ENCODE data around the gene CDK11A. TPM values are rescaled to one million over a fixed set of nuclear protein-coding genes. Genes with fewer than 3 reads are reported as not detected.
"Not testable (repeated sequence)": the region's sequence is repeated elsewhere in the genome, so short reads cannot be mapped to it uniquely, and the experiment has no call there.

The CDK11A gene
- polyA plus RNA-seq, 1 donor (not counting 4 experiments of a cell fraction or from before 2014, with no cell fraction given): 3.5 TPM

DNA sequence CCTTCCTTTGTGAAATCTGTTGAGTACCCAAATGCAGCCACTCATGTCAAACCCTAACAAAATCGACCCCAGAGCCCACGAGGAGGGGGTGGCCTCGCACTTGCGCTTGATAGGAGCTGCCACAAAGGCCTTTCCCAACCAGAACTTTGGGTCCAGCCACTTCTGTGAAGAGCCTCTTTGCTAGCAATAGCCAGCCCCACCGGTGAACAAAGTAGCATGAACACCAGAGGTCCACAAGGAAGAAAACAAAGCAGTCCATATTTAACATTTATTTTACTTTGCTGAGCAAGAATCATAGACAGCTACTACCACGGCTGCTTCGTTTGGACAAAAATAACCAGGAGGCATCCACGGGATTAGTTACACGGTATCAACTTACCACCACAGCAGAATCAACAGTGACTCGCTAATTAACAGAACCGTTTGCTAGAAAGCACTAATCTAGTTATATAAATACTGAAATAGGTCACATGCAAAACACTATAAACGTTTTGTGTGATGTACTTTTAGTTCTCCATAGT, 3.0 kb upstream of the CDK11A start:
- H3K4me1 ChIP-seq (ENCODE audit: control insufficient read depth, extremely low read depth, insufficient read depth, low read length); H3K9me3 ChIP-seq (ENCODE audit: control insufficient read depth, low read depth, low read length); H3K36me3 ChIP-seq (ENCODE audit: control insufficient read depth in 2 of 2, extremely low read depth in 1 of 2, insufficient read depth in 2 of 2, low read length in 2 of 2); dilution Hi-C loops (cut with MboI; ENCODE audit: extremely low pct_ligation_motif_present, low sequenced_read_pairs); H3K27ac ChIP-seq (ENCODE audit: control insufficient read depth, insufficient read depth, low read length); H3K27me3 ChIP-seq (ENCODE audit: control insufficient read depth, extremely low read depth, insufficient read depth, low read length); H3K4me3 ChIP-seq (ENCODE audit: control insufficient read depth in 2 of 3, extremely low read depth in 1 of 3, insufficient read depth in 2 of 3, low read depth in 1 of 3, low read length in 3 of 3); H3K79me2 ChIP-seq (ENCODE audit: control insufficient read depth, insufficient read depth, low read length); H4K20me1 ChIP-seq (ENCODE audit: control insufficient read depth, extremely low read depth, insufficient read depth, low read length); FAIRE-seq; DNase-seq (ENCODE audit: low read depth, low spot score); H3K9me1 ChIP-seq (ENCODE audit: control insufficient read depth, extremely low read depth, insufficient read depth, low read length); H2AFZ ChIP-seq (ENCODE audit: control insufficient read depth, low read length); H3K4me2 ChIP-seq (ENCODE audit: control insufficient read depth, extremely low read depth, insufficient read depth, low read depth, low read length); H3K9ac ChIP-seq (ENCODE audit: control insufficient read depth, extremely low read depth, insufficient read depth, low read length): not testable (repeated sequence)

DNA sequence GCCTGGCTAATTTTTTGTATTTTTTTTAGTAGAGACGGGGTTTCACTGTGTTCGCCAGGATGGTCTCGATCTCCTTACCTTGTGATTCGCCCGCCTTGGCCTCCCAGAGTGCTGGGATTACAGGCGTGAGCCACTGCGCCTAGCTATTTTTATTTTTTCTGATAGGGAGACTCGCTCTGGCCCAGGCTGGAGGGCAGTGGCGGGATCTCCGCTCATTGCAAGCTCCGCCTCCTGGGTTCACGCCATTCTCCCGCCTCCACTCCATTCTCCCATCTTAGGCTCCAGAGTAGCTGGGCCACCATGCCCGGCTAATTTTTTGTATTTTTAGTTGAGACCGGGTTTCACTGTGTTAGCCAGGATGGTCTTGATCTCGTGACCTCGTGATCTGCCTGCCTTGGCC, 1.9 kb upstream of the CDK11A start:
- H4K20me1 ChIP-seq (ENCODE audit: control insufficient read depth, extremely low read depth, insufficient read depth, low read length); H3K4me3 ChIP-seq (ENCODE audit: control insufficient read depth in 2 of 3, extremely low read depth in 1 of 3, insufficient read depth in 2 of 3, low read depth in 1 of 3, low read length in 3 of 3); H3K4me2 ChIP-seq (ENCODE audit: control insufficient read depth, extremely low read depth, insufficient read depth, low read depth, low read length); DNase-seq (ENCODE audit: low read depth, low spot score); H2AFZ ChIP-seq (ENCODE audit: control insufficient read depth, low read length); H3K9ac ChIP-seq (ENCODE audit: control insufficient read depth, extremely low read depth, insufficient read depth, low read length); H3K27ac ChIP-seq (ENCODE audit: control insufficient read depth, insufficient read depth, low read length); H3K36me3 ChIP-seq (ENCODE audit: control insufficient read depth in 2 of 2, extremely low read depth in 1 of 2, insufficient read depth in 2 of 2, low read length in 2 of 2); H3K9me3 ChIP-seq (ENCODE audit: control insufficient read depth, low read depth, low read length); H3K27me3 ChIP-seq (ENCODE audit: control insufficient read depth, extremely low read depth, insufficient read depth, low read length); H3K9me1 ChIP-seq (ENCODE audit: control insufficient read depth, extremely low read depth, insufficient read depth, low read length); FAIRE-seq; H3K4me1 ChIP-seq (ENCODE audit: control insufficient read depth, extremely low read depth, insufficient read depth, low read length); dilution Hi-C loops (cut with MboI; ENCODE audit: extremely low pct_ligation_motif_present, low sequenced_read_pairs): not testable (repeated sequence)
- H3K79me2 ChIP-seq (ENCODE audit: control insufficient read depth, insufficient read depth, low read length): peaks cover 10% of the 10 kb centered on the region

DNA sequence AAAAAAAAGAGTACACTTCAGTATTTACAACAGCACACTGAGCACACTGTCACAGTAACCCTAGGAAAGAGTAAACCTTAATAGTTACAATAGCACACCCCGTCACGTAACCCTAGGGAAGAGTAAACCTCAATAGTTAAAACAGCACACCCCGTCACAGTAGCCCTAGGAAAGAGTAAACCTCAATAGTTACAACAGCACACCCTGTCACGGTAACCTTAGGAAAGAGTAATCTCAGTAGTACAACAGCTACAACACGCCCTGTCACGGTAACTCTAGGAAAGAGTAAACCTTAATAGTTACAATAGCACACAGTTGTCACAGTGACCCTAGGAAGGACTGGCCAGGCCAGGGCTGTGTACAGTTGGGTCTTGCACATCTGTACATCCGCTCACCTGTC, 3.0 kb downstream of the CDK11A start:
- Histone ChIP-seq H3K9me1 (ENCODE audit: control insufficient read depth, extremely low read depth, insufficient read depth, low read length) (no peaks in the 10 kb centered on the region), H3K27me3 (ENCODE audit: control insufficient read depth, extremely low read depth, insufficient read depth, low read length) (no peaks in the 10 kb centered on the region), H3K9me3 (ENCODE audit: control insufficient read depth, low read depth, low read length) (no peaks in the 10 kb centered on the region), H2AFZ (ENCODE audit: control insufficient read depth, low read length) (no peak overlapping the region), H3K4me3 (ENCODE audit: control insufficient read depth in 2 of 3, extremely low read depth in 1 of 3, insufficient read depth in 2 of 3, low read depth in 1 of 3, low read length in 3 of 3) (no peak overlapping the region), H4K20me1 (ENCODE audit: control insufficient read depth, extremely low read depth, insufficient read depth, low read length) (no peaks in the 10 kb centered on the region), H3K4me2 (ENCODE audit: control insufficient read depth, extremely low read depth, insufficient read depth, low read depth, low read length) (no peak overlapping the region), H3K4me1 (ENCODE audit: control insufficient read depth, extremely low read depth, insufficient read depth, low read length) (no peaks in the 10 kb centered on the region), H3K27ac (ENCODE audit: control insufficient read depth, insufficient read depth, low read length) (no peak overlapping the region), H3K79me2 (ENCODE audit: control insufficient read depth, insufficient read depth, low read length) (peaks cover 15% of the 10 kb centered on the region), H3K9ac (ENCODE audit: control insufficient read depth, extremely low read depth, insufficient read depth, low read length) (no peak overlapping the region), H3K36me3 (ENCODE audit: control insufficient read depth in 2 of 2, extremely low read depth in 1 of 2, insufficient read depth in 2 of 2, low read length in 2 of 2) (peaks cover 13 to 19% of the 10 kb centered on the region in 2 experiments)
- no peak for FAIRE-seq
- no peak for DNase-seq (ENCODE audit: low read depth, low spot score)
- TF ChIP-seq, protein P1, sequence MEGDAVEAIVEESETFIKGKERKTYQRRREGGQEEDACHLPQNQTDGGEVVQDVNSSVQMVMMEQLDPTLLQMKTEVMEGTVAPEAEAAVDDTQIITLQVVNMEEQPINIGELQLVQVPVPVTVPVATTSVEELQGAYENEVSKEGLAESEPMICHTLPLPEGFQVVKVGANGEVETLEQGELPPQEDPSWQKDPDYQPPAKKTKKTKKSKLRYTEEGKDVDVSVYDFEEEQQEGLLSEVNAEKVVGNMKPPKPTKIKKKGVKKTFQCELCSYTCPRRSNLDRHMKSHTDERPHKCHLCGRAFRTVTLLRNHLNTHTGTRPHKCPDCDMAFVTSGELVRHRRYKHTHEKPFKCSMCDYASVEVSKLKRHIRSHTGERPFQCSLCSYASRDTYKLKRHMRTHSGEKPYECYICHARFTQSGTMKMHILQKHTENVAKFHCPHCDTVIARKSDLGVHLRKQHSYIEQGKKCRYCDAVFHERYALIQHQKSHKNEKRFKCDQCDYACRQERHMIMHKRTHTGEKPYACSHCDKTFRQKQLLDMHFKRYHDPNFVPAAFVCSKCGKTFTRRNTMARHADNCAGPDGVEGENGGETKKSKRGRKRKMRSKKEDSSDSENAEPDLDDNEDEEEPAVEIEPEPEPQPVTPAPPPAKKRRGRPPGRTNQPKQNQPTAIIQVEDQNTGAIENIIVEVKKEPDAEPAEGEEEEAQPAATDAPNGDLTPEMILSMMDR (optimal IDR thresholded peaks at IDR 0.05 in 1 of 3, IDR thresholded peaks at IDR 0.05 in 1 of 3, conservative IDR thresholded peaks at IDR 0.05 in 1 of 3; ENCODE audit: extremely low read depth in 1 of 3, insufficient read depth in 2 of 3, low read length in 3 of 3): no peak
- no peak for TF ChIP-seq EZH2 (IDR thresholded peaks at IDR 0.05; ENCODE audit: low read length)
- dilution Hi-C loops (cut with MboI; ENCODE audit: extremely low pct_ligation_motif_present, low sequenced_read_pairs): no loop called here

DNA sequence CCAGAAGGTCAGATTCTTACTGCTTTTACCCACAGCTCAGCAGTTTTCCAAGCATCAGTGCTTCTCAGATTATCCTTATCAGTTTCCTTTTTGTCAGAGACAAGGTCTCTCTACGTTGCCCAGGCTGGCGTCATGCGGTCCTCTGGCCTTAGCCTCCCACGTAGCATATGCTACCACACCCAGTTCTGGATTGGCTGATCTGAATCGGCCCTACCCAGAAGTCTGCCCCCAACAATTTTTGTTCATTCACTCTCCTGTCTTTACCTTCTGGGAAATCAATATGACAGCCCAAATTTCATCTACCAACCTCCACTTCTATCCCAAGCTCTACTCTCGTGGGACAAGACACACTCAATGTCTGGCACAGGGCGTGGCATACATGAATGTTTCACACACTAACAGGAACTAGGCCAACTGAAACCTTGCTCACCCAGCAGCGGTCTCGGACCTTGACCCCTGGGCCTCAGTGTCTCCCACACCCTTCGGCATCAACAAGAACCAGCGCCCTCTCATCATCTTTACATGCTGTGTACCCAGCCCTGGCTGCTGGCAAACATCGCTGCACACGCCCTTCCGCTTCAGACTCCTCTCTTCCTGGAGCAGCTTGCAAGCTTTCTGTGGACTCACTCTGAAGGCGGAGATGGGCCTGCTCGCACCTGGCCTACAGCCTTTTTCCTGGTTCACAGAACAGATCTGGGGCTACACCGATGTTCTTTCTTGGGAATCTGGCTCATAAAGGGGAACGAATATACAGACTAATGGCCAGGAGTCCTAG, 8.9 kb downstream of the CDK11A start:
- H3K4me3 ChIP-seq (ENCODE audit: control insufficient read depth in 2 of 3, extremely low read depth in 1 of 3, insufficient read depth in 2 of 3, low read depth in 1 of 3, low read length in 3 of 3); H3K4me2 ChIP-seq (ENCODE audit: control insufficient read depth, extremely low read depth, insufficient read depth, low read depth, low read length); H3K9me1 ChIP-seq (ENCODE audit: control insufficient read depth, extremely low read depth, insufficient read depth, low read length); DNase-seq (ENCODE audit: low read depth, low spot score); H3K27me3 ChIP-seq (ENCODE audit: control insufficient read depth, extremely low read depth, insufficient read depth, low read length); H2AFZ ChIP-seq (ENCODE audit: control insufficient read depth, low read length); H3K9me3 ChIP-seq (ENCODE audit: control insufficient read depth, low read depth, low read length); H3K27ac ChIP-seq (ENCODE audit: control insufficient read depth, insufficient read depth, low read length); dilution Hi-C loops (cut with MboI; ENCODE audit: extremely low pct_ligation_motif_present, low sequenced_read_pairs); H3K9ac ChIP-seq (ENCODE audit: control insufficient read depth, extremely low read depth, insufficient read depth, low read length); H4K20me1 ChIP-seq (ENCODE audit: control insufficient read depth, extremely low read depth, insufficient read depth, low read length); FAIRE-seq; H3K79me2 ChIP-seq (ENCODE audit: control insufficient read depth, insufficient read depth, low read length); H3K4me1 ChIP-seq (ENCODE audit: control insufficient read depth, extremely low read depth, insufficient read depth, low read length): not testable (repeated sequence)
- peaks cover 6 to 16% of the 10 kb centered on the region in 2 experiments for H3K36me3 ChIP-seq (ENCODE audit: control insufficient read depth in 2 of 2, extremely low read depth in 1 of 2, insufficient read depth in 2 of 2, low read length in 2 of 2)
